Measurements from ENCODE around the gene VPS4A. TPM values are rescaled to one million over a fixed set of nuclear protein-coding genes. Genes with fewer than 3 reads are reported as not detected.

VPS4A gene
- total and polyA plus RNA-seq, 2 of the 4 experiments (the other 2 are of a cell fraction) = 23.3 to 25.2 TPM

GRCh38 chr16:69313469-69313868, 2.3 kb downstream of the VPS4A start:
- Histone ChIP-seq H2AK5ac (ENCODE audit: low read depth, low read length) (no peak overlapping the region), H3K9me1 (ENCODE audit: insufficient read depth, low read length) (peaks cover 6% of the 10 kb centered on the region; the same call in 1 of the 2 replicates), H2BK120ac (ENCODE audit: low read depth, low read length) (no peak overlapping the region), H3K27ac (ENCODE audit: insufficient read depth, low read length) (no peak overlapping the region), H3K14ac (replicated peaks; ENCODE audit: low read depth, low read length) (no peak overlapping the region), H3K27me3 (ENCODE audit: control insufficient read depth, insufficient read depth, low read length) (no peaks in the 10 kb centered on the region), H4K8ac (ENCODE audit: low read depth in 2 of 2, low read length in 2 of 2) (no peak overlapping the region), H3K9me3 (ENCODE audit: control insufficient read depth, insufficient read depth, low read length) (no peaks in the 10 kb centered on the region), H2AK9ac (replicated peaks; ENCODE audit: low read depth, low read length, poor library complexity) (no peak overlapping the region), H3K4ac (ENCODE audit: low read depth, low read length) (no peak overlapping the region), H2BK5ac (ENCODE audit: low read depth, low read length, poor library complexity, severe bottlenecking) (no peak overlapping the region), H4K91ac (ENCODE audit: insufficient read depth, low read depth, low read length) (no peak overlapping the region), H3K36me3 (ENCODE audit: control insufficient read depth, insufficient read depth, low read length) (peaks cover 36% of the 10 kb centered on the region), H3K18ac (ENCODE audit: low read depth, low read length) (no peak overlapping the region), H2AFZ (replicated peaks; ENCODE audit: low read length, poor library complexity) (no peak overlapping the region), H3K56ac (ENCODE audit: extremely low read depth, insufficient read depth, low read length) (no peak overlapping the region), H2BK15ac (ENCODE audit: low read depth, low read length) (no peak overlapping the region), H4K5ac (ENCODE audit: low read depth, low read length) (no peak overlapping the region), H3K4me2 (ENCODE audit: low read depth, low read length) (no peak overlapping the region), H2BK20ac (ENCODE audit: low read depth, low read length) (no peak overlapping the region), H3K4me3 (ENCODE audit: insufficient read depth, low read depth, low read length) (no peak overlapping the region), H3K9ac (ENCODE audit: low read depth, low read length) (no peak overlapping the region), H4K20me1 (ENCODE audit: insufficient read depth, low read length) (peaks cover 39% of the 10 kb centered on the region), H3K4me1 (ENCODE audit: control insufficient read depth, insufficient read depth, low read length) (peaks cover 4% of the 10 kb centered on the region), H3K79me1 (ENCODE audit: low read depth in 1 of 2, low read length in 2 of 2) (peaks cover 26 to 61% of the 10 kb centered on the region in 2 experiments), H3K23ac (ENCODE audit: low read depth, low read length) (peak overlapping the region; percentile 31; the same call in 1 of the 2 replicates)
- CTCF ChIA-PET = no interaction called here
- TF ChIP-seq FOS (IDR thresholded peaks at IDR 0.05; ENCODE audit: low read depth, low read length) (no peak), CEBPB (IDR thresholded peaks at IDR 0.05; ENCODE audit: low read depth, low read length) (no peak), MAFK (IDR thresholded peaks at IDR 0.05; ENCODE audit: low read depth, low read length) (no peak), RAD21 (IDR thresholded peaks at IDR 0.05; ENCODE audit: low read length) (no peak), CHD1 (IDR thresholded peaks at IDR 0.05; ENCODE audit: low read depth, low read length) (no peak), SMC3 (IDR thresholded peaks at IDR 0.05; ENCODE audit: low read depth, low read length) (no peak), POLR2A (IDR thresholded peaks at IDR 0.05; ENCODE audit: low read depth, low read length) (no peak), MXI1 (IDR thresholded peaks at IDR 0.05; ENCODE audit: borderline replicate concordance, low read depth, low read length) (no peak), MAZ (IDR thresholded peaks at IDR 0.05; ENCODE audit: borderline replicate concordance, low read depth, low read length) (no peak)
- TF ChIP-seq, protein P1, sequence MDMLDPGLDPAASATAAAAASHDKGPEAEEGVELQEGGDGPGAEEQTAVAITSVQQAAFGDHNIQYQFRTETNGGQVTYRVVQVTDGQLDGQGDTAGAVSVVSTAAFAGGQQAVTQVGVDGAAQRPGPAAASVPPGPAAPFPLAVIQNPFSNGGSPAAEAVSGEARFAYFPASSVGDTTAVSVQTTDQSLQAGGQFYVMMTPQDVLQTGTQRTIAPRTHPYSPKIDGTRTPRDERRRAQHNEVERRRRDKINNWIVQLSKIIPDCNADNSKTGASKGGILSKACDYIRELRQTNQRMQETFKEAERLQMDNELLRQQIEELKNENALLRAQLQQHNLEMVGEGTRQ (IDR thresholded peaks at IDR 0.05; ENCODE audit: low read depth, low read length) = no peak
- TF ChIP-seq, protein P2, sequence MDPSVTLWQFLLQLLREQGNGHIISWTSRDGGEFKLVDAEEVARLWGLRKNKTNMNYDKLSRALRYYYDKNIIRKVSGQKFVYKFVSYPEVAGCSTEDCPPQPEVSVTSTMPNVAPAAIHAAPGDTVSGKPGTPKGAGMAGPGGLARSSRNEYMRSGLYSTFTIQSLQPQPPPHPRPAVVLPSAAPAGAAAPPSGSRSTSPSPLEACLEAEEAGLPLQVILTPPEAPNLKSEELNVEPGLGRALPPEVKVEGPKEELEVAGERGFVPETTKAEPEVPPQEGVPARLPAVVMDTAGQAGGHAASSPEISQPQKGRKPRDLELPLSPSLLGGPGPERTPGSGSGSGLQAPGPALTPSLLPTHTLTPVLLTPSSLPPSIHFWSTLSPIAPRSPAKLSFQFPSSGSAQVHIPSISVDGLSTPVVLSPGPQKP (IDR thresholded peaks at IDR 0.05; ENCODE audit: borderline replicate concordance, low read depth, low read length) = no peak
- TF ChIP-seq, protein P3, sequence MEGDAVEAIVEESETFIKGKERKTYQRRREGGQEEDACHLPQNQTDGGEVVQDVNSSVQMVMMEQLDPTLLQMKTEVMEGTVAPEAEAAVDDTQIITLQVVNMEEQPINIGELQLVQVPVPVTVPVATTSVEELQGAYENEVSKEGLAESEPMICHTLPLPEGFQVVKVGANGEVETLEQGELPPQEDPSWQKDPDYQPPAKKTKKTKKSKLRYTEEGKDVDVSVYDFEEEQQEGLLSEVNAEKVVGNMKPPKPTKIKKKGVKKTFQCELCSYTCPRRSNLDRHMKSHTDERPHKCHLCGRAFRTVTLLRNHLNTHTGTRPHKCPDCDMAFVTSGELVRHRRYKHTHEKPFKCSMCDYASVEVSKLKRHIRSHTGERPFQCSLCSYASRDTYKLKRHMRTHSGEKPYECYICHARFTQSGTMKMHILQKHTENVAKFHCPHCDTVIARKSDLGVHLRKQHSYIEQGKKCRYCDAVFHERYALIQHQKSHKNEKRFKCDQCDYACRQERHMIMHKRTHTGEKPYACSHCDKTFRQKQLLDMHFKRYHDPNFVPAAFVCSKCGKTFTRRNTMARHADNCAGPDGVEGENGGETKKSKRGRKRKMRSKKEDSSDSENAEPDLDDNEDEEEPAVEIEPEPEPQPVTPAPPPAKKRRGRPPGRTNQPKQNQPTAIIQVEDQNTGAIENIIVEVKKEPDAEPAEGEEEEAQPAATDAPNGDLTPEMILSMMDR (conservative IDR thresholded peaks at IDR 0.05; ENCODE audit: low read depth, low read length) = no peak
- POLR2A ChIA-PET (ENCODE audit: unreplicated experiment) = no interaction called here
- dilution Hi-C loops (cut with HindIII; ENCODE audit: low sequenced_read_pairs, unreplicated experiment) (no loop called here), in situ Hi-C loops (cut with MboI; ENCODE audit: low sequenced_read_pairs) (no loop called here), intact Hi-C loops (cut with micrococcal nuclease) (no loop called here)
- no peak for DNase-seq
- BruUV-seq (replicated peaks) = no TSS peak
- no CpG with 5 or more reads among the region's 5 CpGs for WGBS, 2 experiments (ENCODE audit: extremely low coverage in 2 of 2, insufficient read length in 1 of 2)
- no peak for ATAC-seq (ENCODE audit: low read depth)

Measured in IMR-90 (cell line).